ENCODE results near the gene TMEM256. TPM values are rescaled to one million over a fixed set of nuclear protein-coding genes. Genes with fewer than 3 reads are reported as not detected.

TMEM256 gene
- total and polyA plus RNA-seq, 2 of the 8 experiments (the other 6 are each of a cell fraction or from before 2014, with no cell fraction given) = 97.0 to 350 TPM

GRCh38 chr17:7416323-7416722 lies 12.4 kb upstream of the TMEM256 start:
- Histone ChIP-seq H4K20me1 (replicated peaks in 1 of 2; ENCODE audit: control insufficient read depth in 1 of 2, insufficient read depth in 2 of 2, low read length in 2 of 2) (peaks cover 2 to 6% of the 10 kb centered on the region in 2 experiments), H2BK120ac (replicated peaks; ENCODE audit: low read depth, low read length) (no peak overlapping the region), H3K4me2 (ENCODE audit: insufficient read depth in 1 of 2, low read depth in 2 of 2, low read length in 2 of 2) (no peak overlapping the region), H2BK20ac (ENCODE audit: low read length) (no peak overlapping the region), H3K4me1 (replicated peaks in 1 of 4; ENCODE audit: control insufficient read depth in 3 of 4, insufficient read depth in 4 of 4, low read length in 3 of 4) (peaks cover 0 to 17% (median 6%) of the 10 kb centered on the region in 4 experiments; a peak in 5 of 7 replicates), H3K4ac (replicated peaks; ENCODE audit: insufficient read length, low read depth, low read length) (no peak overlapping the region), H3K23me2 (ENCODE audit: low read depth, low read length) (peaks cover 2% of the 10 kb centered on the region; the same call in 1 of the 2 replicates), H3K56ac (replicated peaks; ENCODE audit: insufficient read length, low read depth, low read length) (no peak overlapping the region), H2BK5ac (ENCODE audit: low read depth, low read length) (no peak overlapping the region), H3K79me1 (ENCODE audit: low read depth, low read length) (no peaks in the 10 kb centered on the region), H3K14ac (ENCODE audit: insufficient read length) (no peak overlapping the region), H3K4me3 (ENCODE audit: extremely low read depth in 1 of 4, insufficient read depth in 2 of 4, low read depth in 3 of 4, low read length in 4 of 4) (no peak overlapping the region), H4K5ac (ENCODE audit: insufficient read length, low read depth, low read length) (no peak overlapping the region), H3K18ac (ENCODE audit: extremely low read depth, low read length) (no peak overlapping the region), H3K23ac (ENCODE audit: insufficient read length) (no peak overlapping the region), H3K9me3 (ENCODE audit: insufficient read depth in 2 of 2, low read depth in 1 of 2, low read length in 1 of 2) (no peaks in the 10 kb centered on the region), H3K36me3 (ENCODE audit: control insufficient read depth in 2 of 4, insufficient read depth in 4 of 4, low read length in 3 of 4) (peaks cover 0 to 25% (median 9%) of the 10 kb centered on the region in 4 experiments; a peak in 6 of 8 replicates), H4K91ac (replicated peaks; ENCODE audit: insufficient read length, low read length) (no peak overlapping the region), H3K27ac (ENCODE audit: low read depth, low read length) (no peak overlapping the region), H3K79me2 (ENCODE audit: control insufficient read depth in 1 of 2, insufficient read depth in 2 of 2, low read length in 2 of 2) (no peaks in the 10 kb centered on the region), H3K9ac (replicated peaks in 1 of 4; ENCODE audit: extremely low read depth in 1 of 4, low read depth in 3 of 4, low read length in 3 of 4) (no peak overlapping the region), H4K8ac (ENCODE audit: extremely low read depth, insufficient read depth, low read length) (no peak overlapping the region), H2AK5ac (ENCODE audit: low read depth, low read length) (no peak overlapping the region), H2AFZ (ENCODE audit: low read length) (no peak overlapping the region), H2BK15ac (ENCODE audit: low read length) (no peak overlapping the region), H3K27me3 (replicated peaks in 1 of 4; ENCODE audit: control insufficient read depth in 3 of 4, extremely low read depth in 1 of 4, insufficient read depth in 3 of 4, low read length in 3 of 4) (no peaks in the 10 kb centered on the region), H2BK12ac (ENCODE audit: low read depth, low read length) (no peak overlapping the region)
- FAIRE-seq (no peak), DNase-seq (ENCODE audit: low read depth in 1 of 2, low spot score in 2 of 2) (no peak)
- TF ChIP-seq NRF1 (IDR thresholded peaks at IDR 0.05; ENCODE audit: low read depth, low read length) (no peak), FOSL1 (IDR thresholded peaks at IDR 0.05; ENCODE audit: insufficient read depth, low read depth, low read length) (no peak), SP4 (IDR thresholded peaks at IDR 0.05; ENCODE audit: low read length) (no peak), BCL11A (IDR thresholded peaks at IDR 0.05; ENCODE audit: low read depth in 2 of 2, low read length in 2 of 2) (no peak), ASH2L (IDR thresholded peaks at IDR 0.05; ENCODE audit: low read length) (no peak), SRF (IDR thresholded peaks at IDR 0.05; ENCODE audit: low read depth, low read length) (no peak), RAD21 (IDR thresholded peaks at IDR 0.05 in 1 of 2, conservative IDR thresholded peaks at IDR 0.05 in 1 of 2; ENCODE audit: low read depth in 2 of 2, low read length in 2 of 2) (peak in 1 of 2 experiments; percentile 15; a peak in 1 of 4 replicates), CEBPB (IDR thresholded peaks at IDR 0.05; ENCODE audit: low read depth, low read length) (no peak), HDAC2 (IDR thresholded peaks at IDR 0.05; ENCODE audit: borderline replicate concordance in 1 of 2, low read depth in 2 of 2, low read length in 2 of 2) (no peak)
- CTCF ChIA-PET (ENCODE audit: partially characterized antibody) = interaction anchor here (1.0 to 1.4 kb wide), 2 partner anchors 39 to 144 kb away, joined by 3 to 5 read pairs; partner anchors contain the start of gene SENP3
- 85% methylated on average over 6 of the region's 6 CpGs; no CpG with 5 or more reads in 1 of the 2 experiments for WGBS, 2 experiments (ENCODE audit: extremely low coverage in 1 of 2, insufficient coverage in 1 of 2, insufficient read length in 1 of 2, insufficient replicate concordance in 2 of 2, low coverage in 1 of 2, low lambda C conversion rate in 2 of 2, missing lambda C conversion rate in 1 of 2)
- POLR2A ChIA-PET (ENCODE audit: partially characterized antibody) = interaction anchor here (1.1 to 2.8 kb wide), 5 partner anchors 9 to 132 kb away, joined by 3 to 14 read pairs (median 3); partner anchors contain the start of genes NLGN2 and SPEM2

Data from H1 (cell line).